ENCODE measurements around the gene RASA4B. TPM values are rescaled to one million over a fixed set of nuclear protein-coding genes. Genes with fewer than 3 reads are reported as not detected.

RASA4B gene
- total RNA-seq, 1 donor from 2014 or later = 19.6 TPM

- no peaks in the 10 kb centered on the region for H3K4me1 ChIP-seq
- H3K4me3 ChIP-seq = no peak overlapping the region
- H3K9me3 ChIP-seq = no peaks in the 10 kb centered on the region
- intact Hi-C loops (cut with DNase I) = no loop called here
- H3K27me3 ChIP-seq = no peaks in the 10 kb centered on the region
- no peak for DNase-seq (ENCODE audit: extremely low spot score in 2 of 2)
- H3K36me3 ChIP-seq = peaks cover 0 to 14% of the 10 kb centered on the region in 2 donors
- TF ChIP-seq POLR2AphosphoS5 (IDR thresholded peaks at IDR 0.05; ENCODE audit: insufficient read depth in 1 of 2, low read depth in 1 of 2) (no peak), POLR2A (IDR thresholded peaks at IDR 0.05) (no peak), CTCF (IDR thresholded peaks at IDR 0.05) (no peak)
- no peak overlapping the region for H3K27ac ChIP-seq
These were observed 68.4 kb downstream of the RASA4B start for GRCh38 chr7:102449136-102449535.

- no peak for DNase-seq (ENCODE audit: extremely low spot score in 2 of 2)
- TF ChIP-seq POLR2AphosphoS5 (IDR thresholded peaks at IDR 0.05; ENCODE audit: insufficient read depth in 1 of 2, low read depth in 1 of 2) (no peak), POLR2A (IDR thresholded peaks at IDR 0.05) (no peak), CTCF (IDR thresholded peaks at IDR 0.05) (no peak)
- Histone ChIP-seq H3K4me1 (no peaks in the 10 kb centered on the region), H3K9me3 (no peaks in the 10 kb centered on the region), H3K4me3 (no peak overlapping the region), H3K27me3 (no peaks in the 10 kb centered on the region), H3K36me3 (peaks cover 0 to 14% of the 10 kb centered on the region in 2 donors), H3K27ac (no peak overlapping the region)
- intact Hi-C loops (cut with DNase I) = no loop called here
These were observed 70.3 kb downstream of the RASA4B start for GRCh38 chr7:102447311-102447710.

GRCh38 chr7:102446387-102447156 is 71.0 kb downstream of the RASA4B start:
- no peak overlapping the region for H3K27ac ChIP-seq
- no peaks in the 10 kb centered on the region for H3K27me3 ChIP-seq
- intact Hi-C loops (cut with DNase I) = no loop called here
- TF ChIP-seq CTCF (IDR thresholded peaks at IDR 0.05) (no peak), POLR2A (IDR thresholded peaks at IDR 0.05) (no peak)
- H3K4me1 ChIP-seq = no peaks in the 10 kb centered on the region
- no peak overlapping the region for H3K4me3 ChIP-seq
- H3K9me3 ChIP-seq = no peaks in the 10 kb centered on the region
- no peak for DNase-seq (ENCODE audit: extremely low spot score in 2 of 2)
- peaks cover 0 to 14% of the 10 kb centered on the region in 2 donors for H3K36me3 ChIP-seq

GRCh38 chr7:102445674-102446071 is 71.9 kb downstream of the RASA4B start:
- Histone ChIP-seq H3K9me3 (no peaks in the 10 kb centered on the region), H3K4me3 (no peak overlapping the region), H3K27ac (no peak overlapping the region), H3K36me3 (peaks cover 0 to 14% of the 10 kb centered on the region in 2 donors), H3K4me1 (no peaks in the 10 kb centered on the region), H3K27me3 (no peaks in the 10 kb centered on the region)
- DNase-seq (ENCODE audit: extremely low spot score in 2 of 2) = no peak
- TF ChIP-seq CTCF (IDR thresholded peaks at IDR 0.05) (no peak), POLR2AphosphoS5 (IDR thresholded peaks at IDR 0.05; ENCODE audit: insufficient read depth in 1 of 2, low read depth in 1 of 2) (no peak), POLR2A (IDR thresholded peaks at IDR 0.05) (no peak)
- intact Hi-C loops (cut with DNase I) = no loop called here

- TF ChIP-seq CTCF (IDR thresholded peaks at IDR 0.05) (no peak), POLR2A (IDR thresholded peaks at IDR 0.05) (no peak), POLR2AphosphoS5 (IDR thresholded peaks at IDR 0.05; ENCODE audit: insufficient read depth in 1 of 2, low read depth in 1 of 2) (no peak)
- no peak for DNase-seq (ENCODE audit: extremely low spot score in 2 of 2)
- Histone ChIP-seq H3K27me3 (no peaks in the 10 kb centered on the region), H3K4me3 (no peak overlapping the region), H3K27ac (no peak overlapping the region), H3K9me3 (no peaks in the 10 kb centered on the region), H3K4me1 (peaks cover 3% of the 10 kb centered on the region), H3K36me3 (peaks cover 0 to 14% of the 10 kb centered on the region in 2 donors)
- intact Hi-C loops (cut with DNase I) = no loop called here
These were observed 72.5 kb downstream of the RASA4B start for GRCh38 chr7:102444961-102445673.
